Hepatocyte (in vitro differentiated cells): Measurements from ENCODE around the gene RAP1A.

ENCODE experiments used
- CTCF ChIP-seq: fragments of 200-600 bp; sonication (generic); IDR thresholded peaks from 2 replicates; pipeline ENCODE4 v1.5.1; 2016; ENCODE audit warnings: antibody characterized with exemption, mild to moderate bottlenecking; ENCODE audit not compliant: poor library complexity
- EZH2 ChIP-seq: fragments of 200-600 bp; sonication (generic); IDR thresholded peaks from 2 replicates; pipeline ENCODE4 v1.6.1; 2016; ENCODE audit warnings: antibody characterized with exemption, mild to moderate bottlenecking, borderline replicate concordance
- EZH2phosphoT487 ChIP-seq: fragments of 200-600 bp; sonication (generic); IDR thresholded peaks from one replicate; pipeline ENCODE4 v1.6.1; 2018; ENCODE audit warnings: antibody characterized with exemption, mild to moderate bottlenecking, low read depth, moderate library complexity; ENCODE audit not compliant: unreplicated experiment, severe bottlenecking

- TF ChIP-seq CTCF, result no peak
- no peak for TF ChIP-seq EZH2
- no peak for TF ChIP-seq EZH2phosphoT487
Measured at GRCh38 chr1:111602302-111602701, 17.3 kb upstream of the RAP1A start.
